ENCODE measurements around the gene ADGRG3.
"Not testable (repeated sequence)": the region's sequence is repeated elsewhere in the genome, so short reads cannot be mapped to it uniquely, and the experiment has no call there.

The ADGRG3 gene

DNA sequence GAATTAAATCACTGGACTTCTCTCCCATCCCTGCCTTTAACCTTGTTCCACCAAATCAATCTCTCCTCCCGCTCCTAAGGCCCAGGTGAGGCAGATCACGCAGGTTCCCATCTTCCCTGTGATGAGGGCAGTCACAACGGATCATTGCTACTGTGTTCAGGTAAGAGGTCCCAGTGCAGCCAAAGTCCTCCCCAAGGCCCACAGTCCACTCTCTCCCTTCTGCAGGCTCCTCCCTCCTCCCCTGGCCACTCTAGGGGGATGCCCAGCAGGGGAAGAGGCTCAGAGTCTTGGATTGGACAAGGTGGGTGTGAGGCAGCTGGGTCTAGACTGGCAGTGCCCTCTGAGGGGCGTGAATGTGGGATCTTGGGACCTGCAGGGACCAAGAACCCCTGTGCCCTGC lies 2.6 kb upstream of the ADGRG3 start:
- DNase-seq (ENCODE audit: low read depth, low spot score) = no peak
- no peak overlapping the region for H3K4me3 ChIP-seq (ENCODE audit: low read length)
- no peaks in the 10 kb centered on the region for H3K36me3 ChIP-seq (ENCODE audit: control insufficient read depth, insufficient read depth, low read length)
- H3K9me3 ChIP-seq (ENCODE audit: control insufficient read depth, insufficient read depth, low read length) = no peaks in the 10 kb centered on the region
- no CpG with 5 or more reads among the region's 4 CpGs for WGBS (ENCODE audit: insufficient coverage, insufficient read length)
- no peak overlapping the region for H3K27ac ChIP-seq (ENCODE audit: low read length)
- no peaks in the 10 kb centered on the region for H3K27me3 ChIP-seq (ENCODE audit: control insufficient read depth, insufficient read depth, low read length)
- peaks cover 3% of the 10 kb centered on the region; the same call in 1 of the 2 replicates for H3K4me1 ChIP-seq (ENCODE audit: control insufficient read depth, insufficient read depth, low read length)

DNA sequence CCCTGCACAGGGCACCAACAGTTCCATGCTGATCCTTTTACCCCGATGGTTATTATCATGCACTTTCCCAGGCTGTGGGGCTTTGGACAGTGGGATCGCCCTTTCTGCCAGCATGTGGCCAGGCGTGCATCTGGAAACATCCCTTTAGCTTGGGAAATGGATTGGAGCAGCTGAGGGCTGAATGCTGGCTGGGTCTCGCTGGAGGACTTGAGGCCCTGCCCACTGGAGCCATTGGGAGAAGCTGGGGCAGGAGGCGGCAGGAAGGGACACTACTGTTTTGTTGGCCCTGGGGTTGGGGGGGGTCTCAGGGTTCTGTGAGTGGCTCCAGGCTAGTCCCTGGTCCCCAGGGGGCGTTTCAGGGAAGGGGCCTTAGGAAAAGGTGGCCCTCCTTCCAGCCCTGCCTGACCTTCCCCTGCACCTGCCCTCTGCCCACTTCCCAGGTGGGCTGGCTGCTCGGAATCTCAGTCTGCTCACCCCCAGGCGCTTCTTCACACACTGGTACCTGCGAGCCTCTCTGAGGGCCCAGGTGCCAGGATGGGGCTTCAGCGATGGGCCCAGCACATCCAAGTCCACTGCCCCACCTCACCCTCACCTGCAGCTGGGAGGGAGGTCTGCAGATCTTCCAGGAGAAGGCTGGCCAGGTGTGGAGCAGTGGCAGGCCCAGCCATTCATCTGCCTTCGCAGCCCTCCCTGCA lies 1.6 kb upstream of the ADGRG3 start:
- Histone ChIP-seq H3K27me3 (ENCODE audit: control insufficient read depth, insufficient read depth, low read length) (no peaks in the 10 kb centered on the region), H3K4me3 (ENCODE audit: low read length) (no peak overlapping the region), H3K27ac (ENCODE audit: low read length) (no peak overlapping the region), H3K9me3 (ENCODE audit: control insufficient read depth, insufficient read depth, low read length) (no peaks in the 10 kb centered on the region), H3K36me3 (ENCODE audit: control insufficient read depth, insufficient read depth, low read length) (no peaks in the 10 kb centered on the region), H3K4me1 (ENCODE audit: control insufficient read depth, insufficient read depth, low read length) (peaks cover 3% of the 10 kb centered on the region; the same call in 1 of the 2 replicates)
- DNase-seq (ENCODE audit: low read depth, low spot score) = no peak
- WGBS (ENCODE audit: insufficient coverage, insufficient read length) = no CpG with 5 or more reads among the region's 11 CpGs

DNA sequence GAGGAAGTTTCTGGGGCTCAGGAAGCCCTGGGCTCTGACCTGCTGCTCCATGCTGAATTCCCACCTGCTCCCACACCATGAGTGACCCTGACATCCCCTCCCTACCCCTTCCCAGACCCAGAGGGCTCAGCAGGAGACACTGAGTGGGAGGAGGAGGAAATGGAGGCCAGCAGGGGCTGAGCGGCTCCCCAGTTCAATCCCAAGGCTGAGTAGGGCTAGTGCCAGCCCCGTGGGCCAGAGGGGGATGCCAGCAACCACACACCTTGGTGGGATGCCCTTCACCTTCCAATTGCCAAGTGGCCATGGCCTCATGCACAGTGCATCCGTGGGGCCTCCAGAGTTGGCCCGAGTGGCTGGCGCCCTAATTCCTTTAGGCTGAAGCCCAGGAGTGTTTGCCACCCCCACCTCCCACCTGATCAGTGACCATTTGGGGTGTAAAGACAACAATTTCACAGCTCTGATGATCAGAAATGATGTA lies 1.0 kb upstream of the ADGRG3 start:
- no CpG with 5 or more reads among the region's 5 CpGs for WGBS (ENCODE audit: insufficient coverage, insufficient read length)
- no peak for DNase-seq (ENCODE audit: low read depth, low spot score)
- Histone ChIP-seq H3K27ac (ENCODE audit: low read length) (no peak overlapping the region), H3K27me3 (ENCODE audit: control insufficient read depth, insufficient read depth, low read length) (no peaks in the 10 kb centered on the region), H3K36me3 (ENCODE audit: control insufficient read depth, insufficient read depth, low read length) (no peaks in the 10 kb centered on the region), H3K9me3 (ENCODE audit: control insufficient read depth, insufficient read depth, low read length) (no peaks in the 10 kb centered on the region), H3K4me1 (ENCODE audit: control insufficient read depth, insufficient read depth, low read length) (peaks cover 3% of the 10 kb centered on the region; the same call in 1 of the 2 replicates), H3K4me3 (ENCODE audit: low read length) (no peak overlapping the region)

DNA sequence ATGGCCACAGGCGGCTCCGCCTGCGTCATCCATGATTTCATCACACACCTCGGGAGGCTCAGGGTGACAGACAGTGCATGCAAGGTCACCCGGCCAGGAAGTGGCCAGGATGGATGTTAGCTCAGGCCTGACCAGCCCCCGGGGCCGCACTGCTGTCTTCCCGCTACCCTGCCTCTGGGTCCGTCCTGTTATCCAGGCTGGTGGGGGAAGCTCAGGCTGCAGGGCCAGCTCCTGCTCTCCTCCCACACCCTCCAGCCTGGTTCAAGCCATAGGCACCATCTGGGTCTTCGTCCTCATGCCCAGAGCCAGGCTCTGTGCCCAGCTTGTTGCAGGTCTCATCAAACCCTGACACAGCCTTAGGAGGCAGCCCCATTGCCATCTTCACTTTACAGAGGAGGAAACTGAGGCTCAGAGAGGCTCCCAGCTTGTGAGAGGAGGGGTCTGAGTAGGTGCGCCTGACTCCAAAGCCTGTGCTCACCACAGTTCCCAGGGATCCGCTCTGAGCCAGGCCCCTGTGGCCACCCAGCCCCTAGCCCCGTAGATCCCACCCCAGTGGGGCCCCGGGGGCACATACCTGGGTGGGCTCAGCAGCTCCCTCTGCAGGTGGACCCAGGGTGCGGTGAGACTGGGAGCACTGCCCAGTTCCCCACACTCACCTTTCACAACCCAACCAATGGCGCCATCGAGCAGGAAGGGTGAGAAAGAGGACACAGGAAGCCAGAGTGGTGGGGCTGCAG lies 412 bp upstream of the ADGRG3 start:
- Histone ChIP-seq H3K27ac (ENCODE audit: low read length) (no peak overlapping the region), H3K9me3 (ENCODE audit: control insufficient read depth, insufficient read depth, low read length) (no peaks in the 10 kb centered on the region), H3K27me3 (ENCODE audit: control insufficient read depth, insufficient read depth, low read length) (no peaks in the 10 kb centered on the region), H3K4me1 (ENCODE audit: control insufficient read depth, insufficient read depth, low read length) (peaks cover 3% of the 10 kb centered on the region; the same call in 1 of the 2 replicates), H3K36me3 (ENCODE audit: control insufficient read depth, insufficient read depth, low read length) (no peaks in the 10 kb centered on the region), H3K4me3 (ENCODE audit: low read length) (no peak overlapping the region)
- no CpG with 5 or more reads among the region's 17 CpGs for WGBS (ENCODE audit: insufficient coverage, insufficient read length)
- DNase-seq (ENCODE audit: low read depth, low spot score) = no peak

DNA sequence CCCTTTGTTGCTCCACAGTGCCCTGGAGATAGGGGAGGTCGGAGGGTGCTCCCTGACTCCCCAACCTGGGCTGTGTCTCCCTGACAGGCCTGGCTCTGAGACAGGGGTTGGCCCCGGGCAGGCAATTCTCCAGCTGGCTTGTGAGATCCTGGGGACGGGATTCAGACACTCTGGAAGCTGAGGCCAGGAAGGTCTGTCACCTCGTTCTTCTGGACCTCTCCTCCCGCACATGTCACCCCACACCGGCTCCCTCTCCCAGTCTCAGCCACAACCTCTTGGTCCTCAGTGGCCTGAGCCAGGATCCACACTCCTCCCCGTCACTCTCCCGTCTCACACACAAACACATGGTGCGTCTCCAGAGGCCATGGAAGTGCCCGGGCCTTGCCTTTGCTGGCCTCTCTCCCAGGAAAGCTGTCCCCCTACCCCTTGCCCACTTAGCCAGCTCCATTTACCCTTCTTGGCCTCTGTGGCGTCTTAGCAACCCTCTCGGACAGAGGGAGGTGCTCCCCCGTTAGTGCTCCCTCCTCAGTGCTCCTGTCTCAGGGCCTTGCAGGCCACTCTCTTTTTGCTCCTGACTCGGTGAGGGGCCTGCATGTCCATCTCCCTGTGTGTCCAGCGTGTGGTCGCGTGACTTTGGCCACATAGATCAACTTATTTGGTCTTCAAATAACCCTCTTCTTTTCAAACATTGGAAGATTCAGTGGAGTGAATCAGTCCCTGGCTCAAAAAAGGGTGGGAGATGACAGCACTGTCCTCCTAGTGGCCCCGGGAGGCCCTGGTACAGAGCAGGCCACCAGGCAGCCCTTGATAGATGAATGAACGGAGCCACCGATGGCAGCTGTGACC lies 747 bp downstream of the ADGRG3 start:
- Histone ChIP-seq H3K9me3 (ENCODE audit: control insufficient read depth, insufficient read depth, low read length) (no peaks in the 10 kb centered on the region), H3K27ac (ENCODE audit: low read length) (no peak overlapping the region), H3K4me3 (ENCODE audit: low read length) (no peak overlapping the region), H3K4me1 (ENCODE audit: control insufficient read depth, insufficient read depth, low read length) (peaks cover 3% of the 10 kb centered on the region; the same call in 1 of the 2 replicates), H3K27me3 (ENCODE audit: control insufficient read depth, insufficient read depth, low read length) (no peaks in the 10 kb centered on the region), H3K36me3 (ENCODE audit: control insufficient read depth, insufficient read depth, low read length) (no peaks in the 10 kb centered on the region)
- no CpG with 5 or more reads among the region's 20 CpGs for WGBS (ENCODE audit: insufficient coverage, insufficient read length)
- no peak for DNase-seq (ENCODE audit: low read depth, low spot score)

DNA sequence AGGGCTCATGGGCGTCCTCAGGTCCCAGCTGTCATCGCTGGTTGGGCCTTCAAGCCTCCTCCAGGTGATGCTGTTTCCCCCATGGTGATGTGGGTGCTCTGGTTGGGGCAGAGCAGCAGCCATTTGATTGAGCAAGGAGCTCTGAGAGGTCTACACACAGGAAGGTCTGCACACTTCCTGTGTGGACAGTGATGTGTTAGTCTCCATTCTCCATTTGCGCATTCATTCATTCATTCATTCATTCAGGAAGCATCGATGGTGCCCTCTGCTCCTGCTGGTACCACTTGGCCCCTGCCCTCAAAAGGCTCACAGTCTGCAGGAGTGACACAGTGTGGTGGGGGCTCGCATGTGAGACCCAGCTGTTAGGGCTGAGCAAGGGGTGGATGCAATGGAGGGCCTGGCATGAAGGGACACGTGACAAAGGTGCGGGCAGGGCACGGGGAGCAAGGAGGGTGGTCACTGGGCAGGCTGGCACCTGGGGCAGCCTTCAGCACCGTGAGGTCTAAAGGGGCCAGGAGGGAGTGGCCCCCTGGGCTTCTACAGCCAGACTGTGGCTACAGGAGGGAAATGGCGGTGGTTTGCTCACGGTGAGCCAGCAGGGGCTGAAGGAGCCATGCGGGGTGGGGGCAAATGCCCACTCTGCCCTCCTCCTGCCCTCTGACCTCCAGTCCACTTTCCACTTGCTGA lies 1.5 kb downstream of the ADGRG3 start:
- peaks cover 3% of the 10 kb centered on the region; the same call in 1 of the 2 replicates for H3K4me1 ChIP-seq (ENCODE audit: control insufficient read depth, insufficient read depth, low read length)
- H3K27me3 ChIP-seq (ENCODE audit: control insufficient read depth, insufficient read depth, low read length) = no peaks in the 10 kb centered on the region
- H3K4me3 ChIP-seq (ENCODE audit: low read length) = no peak overlapping the region
- H3K9me3 ChIP-seq (ENCODE audit: control insufficient read depth, insufficient read depth, low read length) = no peaks in the 10 kb centered on the region
- no peak for DNase-seq (ENCODE audit: low read depth, low spot score)
- no peaks in the 10 kb centered on the region for H3K36me3 ChIP-seq (ENCODE audit: control insufficient read depth, insufficient read depth, low read length)
- no CpG with 5 or more reads among the region's 12 CpGs for WGBS (ENCODE audit: insufficient coverage, insufficient read length)
- H3K27ac ChIP-seq (ENCODE audit: low read length) = no peak overlapping the region

DNA sequence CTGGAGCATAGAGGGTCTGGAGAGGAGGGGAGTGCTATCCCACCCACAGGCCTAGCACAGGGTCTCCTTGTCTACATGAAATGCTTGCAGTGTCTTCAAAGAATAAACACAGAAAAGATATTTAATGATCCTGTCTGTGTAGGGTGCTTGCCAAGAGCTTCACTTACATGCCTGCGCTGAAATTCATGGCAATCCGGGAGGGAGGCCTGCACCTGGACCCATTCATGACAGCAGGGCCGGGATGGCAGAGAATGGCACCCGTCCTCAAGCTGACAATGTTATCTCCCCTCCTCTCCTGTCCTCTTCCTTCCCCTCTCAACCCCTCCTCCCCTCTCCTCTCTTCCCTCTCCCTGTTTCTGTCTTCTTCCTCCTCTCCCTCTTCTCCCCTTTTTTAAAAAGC lies 2.1 kb downstream of the ADGRG3 start:
- Histone ChIP-seq H3K4me1 (ENCODE audit: control insufficient read depth, insufficient read depth, low read length) (peaks cover 3% of the 10 kb centered on the region; the same call in 1 of the 2 replicates), H3K9me3 (ENCODE audit: control insufficient read depth, insufficient read depth, low read length) (no peaks in the 10 kb centered on the region), H3K27me3 (ENCODE audit: control insufficient read depth, insufficient read depth, low read length) (no peaks in the 10 kb centered on the region), H3K4me3 (ENCODE audit: low read length) (no peak overlapping the region), H3K36me3 (ENCODE audit: control insufficient read depth, insufficient read depth, low read length) (no peaks in the 10 kb centered on the region), H3K27ac (ENCODE audit: low read length) (no peak overlapping the region)
- no CpG with 5 or more reads among the region's 4 CpGs for WGBS (ENCODE audit: insufficient coverage, insufficient read length)
- no peak for DNase-seq (ENCODE audit: low read depth, low spot score)

DNA sequence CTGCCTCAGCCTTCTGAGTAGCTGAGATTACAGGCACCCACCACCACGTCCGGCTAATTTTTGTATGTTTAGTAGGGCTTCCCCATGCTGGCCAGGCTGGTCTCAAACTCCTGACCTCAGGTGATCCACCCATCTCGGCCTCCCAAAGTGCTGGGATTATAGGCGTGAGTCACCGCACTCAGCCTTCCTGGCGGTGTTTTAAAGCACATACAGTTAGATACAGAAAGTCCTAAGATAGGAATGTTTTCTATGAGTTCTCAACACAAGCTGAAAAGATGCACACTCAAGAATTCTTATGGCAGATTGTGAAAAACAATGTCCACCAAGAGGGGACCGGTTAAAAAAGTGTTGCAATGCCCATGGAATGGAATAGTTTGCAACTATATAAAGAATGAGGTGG lies 3.3 kb downstream of the ADGRG3 start:
- not testable (repeated sequence) for DNase-seq (ENCODE audit: low read depth, low spot score); H3K27ac ChIP-seq (ENCODE audit: low read length); H3K27me3 ChIP-seq (ENCODE audit: control insufficient read depth, insufficient read depth, low read length); H3K4me1 ChIP-seq (ENCODE audit: control insufficient read depth, insufficient read depth, low read length); H3K4me3 ChIP-seq (ENCODE audit: low read length); H3K36me3 ChIP-seq (ENCODE audit: control insufficient read depth, insufficient read depth, low read length); H3K9me3 ChIP-seq (ENCODE audit: control insufficient read depth, insufficient read depth, low read length)
- WGBS (ENCODE audit: insufficient coverage, insufficient read length) = no CpG with 5 or more reads among the region's 7 CpGs

DNA sequence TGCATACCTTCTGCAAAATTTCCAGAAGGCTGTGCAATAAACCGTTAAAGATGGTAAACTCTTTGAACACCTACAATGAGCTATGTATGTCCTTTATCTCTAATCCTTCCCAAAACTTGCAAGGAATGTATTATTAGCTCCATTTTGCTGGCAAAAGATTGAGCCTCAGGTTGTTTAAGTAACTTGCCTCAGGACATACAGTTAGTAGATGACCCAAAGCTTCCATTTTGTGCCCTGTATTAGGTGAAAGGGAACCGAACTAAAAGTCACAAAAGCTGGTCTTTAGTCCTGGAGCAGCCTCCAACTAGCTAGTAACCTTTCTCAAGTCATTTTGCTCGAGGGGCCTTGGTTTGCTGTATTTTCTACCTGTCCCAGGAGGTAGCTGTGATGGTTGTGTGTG lies 4.3 kb downstream of the ADGRG3 start:
- no peak overlapping the region for H3K4me3 ChIP-seq (ENCODE audit: low read length)
- H3K4me1 ChIP-seq (ENCODE audit: control insufficient read depth, insufficient read depth, low read length) = peaks cover 3% of the 10 kb centered on the region; the same call in 1 of the 2 replicates
- no peak overlapping the region for H3K27ac ChIP-seq (ENCODE audit: low read length)
- H3K27me3 ChIP-seq (ENCODE audit: control insufficient read depth, insufficient read depth, low read length) = no peaks in the 10 kb centered on the region
- no peak for DNase-seq (ENCODE audit: low read depth, low spot score)
- H3K36me3 ChIP-seq (ENCODE audit: control insufficient read depth, insufficient read depth, low read length) = no peaks in the 10 kb centered on the region
- no CpG with 5 or more reads among the region's 3 CpGs for WGBS (ENCODE audit: insufficient coverage, insufficient read length)
- H3K9me3 ChIP-seq (ENCODE audit: control insufficient read depth, insufficient read depth, low read length) = no peaks in the 10 kb centered on the region

DNA sequence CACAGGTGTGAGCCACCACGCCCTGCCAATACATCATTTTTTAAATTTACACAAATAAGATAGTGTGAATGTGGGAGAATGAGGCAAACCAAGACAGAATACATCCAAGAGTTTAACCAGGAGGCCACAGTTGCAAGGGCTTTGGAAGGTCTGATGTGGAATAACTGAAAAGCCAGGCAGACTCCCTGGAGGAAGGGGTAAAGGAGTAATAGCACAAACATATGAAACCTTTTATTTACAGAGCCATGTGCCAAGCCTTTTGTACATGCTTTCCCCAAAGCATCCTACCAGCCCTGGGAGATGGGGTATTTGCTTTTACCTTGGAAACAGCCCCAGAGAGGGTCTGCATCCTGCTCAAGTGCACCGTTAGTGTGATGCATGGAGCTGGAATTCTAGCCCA lies 4.7 kb downstream of the ADGRG3 start:
- WGBS (ENCODE audit: insufficient coverage, insufficient read length) = no CpG with 5 or more reads among the region's 2 CpGs
- H3K27ac ChIP-seq (ENCODE audit: low read length) = no peak overlapping the region
- H3K4me3 ChIP-seq (ENCODE audit: low read length) = no peak overlapping the region
- H3K9me3 ChIP-seq (ENCODE audit: control insufficient read depth, insufficient read depth, low read length) = no peaks in the 10 kb centered on the region
- H3K27me3 ChIP-seq (ENCODE audit: control insufficient read depth, insufficient read depth, low read length) = no peaks in the 10 kb centered on the region
- DNase-seq (ENCODE audit: low read depth, low spot score) = no peak
- peaks cover 4% of the 10 kb centered on the region; the same call in 1 of the 2 replicates for H3K4me1 ChIP-seq (ENCODE audit: control insufficient read depth, insufficient read depth, low read length)
- H3K36me3 ChIP-seq (ENCODE audit: control insufficient read depth, insufficient read depth, low read length) = no peaks in the 10 kb centered on the region
